DOHH2 (cell line): Measurements from ENCODE around the gene VSTM2L.

Experiments
- CTCF ChIP-seq: fragments of 200-600 bp; sonication (generic); IDR thresholded peaks from one replicate; pipeline ENCODE4 v1.5.1; 2014; ENCODE audit warnings: antibody characterized with exemption, mild to moderate bottlenecking, low read depth, low read length; ENCODE audit not compliant: poor library complexity, severe bottlenecking
- EZH2phosphoT487 ChIP-seq: fragments of 200-600 bp; sonication (generic); IDR thresholded peaks from 2 replicates; pipeline ENCODE4 v1.6.1; 2017; ENCODE audit warnings: borderline replicate concordance, mild to moderate bottlenecking, antibody characterized with exemption, low read length, moderate library complexity, mixed read lengths

DNA sequence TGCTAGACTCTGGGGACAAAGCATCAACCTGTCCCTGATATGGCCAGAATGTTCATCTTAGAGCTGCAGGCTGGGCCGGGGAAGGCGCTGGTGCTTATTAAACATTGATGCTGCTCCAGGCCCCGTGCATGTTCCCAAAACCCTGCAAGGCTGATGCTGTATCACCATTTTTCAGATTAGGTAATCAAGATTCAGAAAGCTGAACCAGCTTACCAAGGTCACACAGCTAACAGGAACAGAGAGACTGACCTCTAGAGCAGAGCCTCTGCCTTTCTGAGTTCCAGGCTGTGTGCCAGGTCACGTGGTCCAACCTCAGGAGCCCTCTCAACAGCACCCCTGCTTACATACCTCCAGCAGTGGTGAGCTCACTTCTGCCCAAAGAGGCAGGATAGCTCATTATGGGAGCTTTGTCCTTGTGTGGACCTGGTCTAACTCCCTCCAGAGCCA, 16.1 kb upstream of the VSTM2L start:
- TF ChIP-seq CTCF (no peak), EZH2phosphoT487 (no peak)
